Fibroblast of the aortic adventitia (primary cell): Measurements from ENCODE around the gene GMPPB. TPM values are rescaled to one million over a fixed set of nuclear protein-coding genes. Genes with fewer than 3 reads are reported as not detected.

Experiments
- DNase-seq: peaks from one replicate; pipeline ENCODE4 v3.0.0-alpha.2; 2010; ENCODE audit warnings: low read depth
- H3K4me3 ChIP-seq: 2 replicates; pipeline ENCODE4 v1.5.1; 2011; ENCODE audit warnings: low read depth, mild to moderate bottlenecking, control low read depth, low read length, moderate library complexity
- total RNA-seq: library from RNA; depleted of rRNA; stranded (reverse); fragments of >200 nt; gene quantifications from 2 replicates; pipeline ENCODE4 v1.2.3, GENCODE V29; 2012; ENCODE audit warnings: low replicate concordance
- TF ChIP-seq, protein P1 (sequence below): IDR thresholded peaks from 2 replicates; pipeline ENCODE4 v1.5.1; 2011; ENCODE audit warnings: mild to moderate bottlenecking, low read length, control low read depth, inconsistent platforms; ENCODE audit not compliant: insufficient read depth

GMPPB gene
- total RNA-seq, 1 donor = 31.0 TPM

DNA sequence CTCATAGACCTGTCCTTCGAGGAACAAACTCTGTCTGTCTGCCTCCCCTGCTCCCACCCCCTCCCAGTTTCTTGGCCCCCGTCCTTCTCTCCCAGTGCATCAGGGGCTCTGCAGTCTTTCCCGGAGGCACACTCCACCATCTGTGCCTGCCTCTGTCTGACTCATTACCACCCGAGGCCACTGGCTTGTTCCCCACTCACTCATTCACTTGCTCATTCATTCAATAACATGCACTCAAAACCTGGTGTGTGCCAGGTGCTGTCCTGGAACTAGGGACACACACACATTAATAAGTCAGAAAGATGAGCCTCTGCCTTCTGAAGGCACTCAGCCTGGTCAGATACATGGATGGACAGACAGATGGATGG lies 16.7 kb downstream of the GMPPB start:
- no peak overlapping the region for H3K4me3 ChIP-seq
- TF ChIP-seq, protein P1, sequence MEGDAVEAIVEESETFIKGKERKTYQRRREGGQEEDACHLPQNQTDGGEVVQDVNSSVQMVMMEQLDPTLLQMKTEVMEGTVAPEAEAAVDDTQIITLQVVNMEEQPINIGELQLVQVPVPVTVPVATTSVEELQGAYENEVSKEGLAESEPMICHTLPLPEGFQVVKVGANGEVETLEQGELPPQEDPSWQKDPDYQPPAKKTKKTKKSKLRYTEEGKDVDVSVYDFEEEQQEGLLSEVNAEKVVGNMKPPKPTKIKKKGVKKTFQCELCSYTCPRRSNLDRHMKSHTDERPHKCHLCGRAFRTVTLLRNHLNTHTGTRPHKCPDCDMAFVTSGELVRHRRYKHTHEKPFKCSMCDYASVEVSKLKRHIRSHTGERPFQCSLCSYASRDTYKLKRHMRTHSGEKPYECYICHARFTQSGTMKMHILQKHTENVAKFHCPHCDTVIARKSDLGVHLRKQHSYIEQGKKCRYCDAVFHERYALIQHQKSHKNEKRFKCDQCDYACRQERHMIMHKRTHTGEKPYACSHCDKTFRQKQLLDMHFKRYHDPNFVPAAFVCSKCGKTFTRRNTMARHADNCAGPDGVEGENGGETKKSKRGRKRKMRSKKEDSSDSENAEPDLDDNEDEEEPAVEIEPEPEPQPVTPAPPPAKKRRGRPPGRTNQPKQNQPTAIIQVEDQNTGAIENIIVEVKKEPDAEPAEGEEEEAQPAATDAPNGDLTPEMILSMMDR = no peak
- DNase-seq = no peak

DNA sequence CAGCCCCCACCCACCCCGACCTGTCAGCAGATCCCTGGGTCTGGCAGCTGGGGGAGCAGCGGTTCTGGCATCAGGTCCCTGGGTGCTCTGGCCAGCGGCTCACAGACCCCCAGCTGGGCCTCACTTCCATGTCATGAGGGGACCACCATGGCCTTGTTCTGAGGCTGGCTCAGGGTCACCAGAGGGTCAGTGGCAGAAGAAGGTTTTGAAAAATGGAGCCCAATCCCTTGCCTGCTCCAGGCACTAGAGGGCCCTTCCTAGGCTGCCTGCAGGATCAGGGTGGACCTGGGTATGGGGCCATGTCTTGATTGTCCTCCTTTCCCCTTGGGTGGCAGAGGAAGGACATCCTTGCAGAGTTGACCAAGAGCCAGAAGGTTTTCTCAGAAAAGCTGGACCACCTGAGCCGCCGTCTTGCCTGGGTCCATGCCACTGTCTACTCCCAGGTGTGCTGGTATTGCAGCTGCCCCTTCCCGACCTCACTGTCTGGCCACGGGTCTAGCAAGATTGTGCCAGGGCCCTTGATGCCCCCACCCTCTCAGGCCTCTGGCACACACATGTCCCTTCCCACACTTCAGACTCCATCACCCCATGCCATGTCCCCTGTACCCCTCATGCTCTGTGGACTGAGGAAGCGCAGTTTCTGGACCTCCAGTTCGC lies 17.2 kb downstream of the GMPPB start:
- DNase-seq = no peak
- TF ChIP-seq, protein P1 = no peak
- no peak overlapping the region for H3K4me3 ChIP-seq

DNA sequence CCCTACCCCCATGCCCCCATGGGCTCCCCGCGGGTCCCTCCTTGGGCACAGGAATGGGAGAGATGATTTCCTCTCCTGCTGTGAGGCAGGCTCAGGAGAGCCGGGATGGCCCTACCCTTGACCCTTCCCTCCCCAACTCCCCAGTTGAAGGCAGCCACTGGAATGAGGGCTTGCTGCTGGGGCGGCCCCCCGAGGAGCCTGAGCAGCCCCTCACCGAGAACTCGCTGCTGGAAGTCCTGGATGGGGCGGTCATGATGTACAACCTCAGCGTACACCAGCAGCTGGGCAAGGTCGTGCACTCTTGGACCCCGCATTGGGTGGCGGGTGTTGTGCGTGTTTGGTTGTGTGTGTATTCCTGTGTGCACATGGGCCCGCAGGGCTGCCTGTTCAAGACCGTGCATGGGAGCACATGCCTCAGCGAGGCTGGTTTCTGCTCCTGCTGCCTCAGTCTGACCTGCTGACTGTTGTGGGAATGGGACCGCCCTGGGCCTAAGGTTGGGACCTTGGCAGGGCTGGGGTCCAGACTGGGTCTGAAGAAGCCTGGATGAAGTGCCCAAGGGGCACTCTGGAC lies 18.3 kb downstream of the GMPPB start:
- TF ChIP-seq, protein P1 = no peak
- no peak for DNase-seq
- H3K4me3 ChIP-seq = no peak overlapping the region

DNA sequence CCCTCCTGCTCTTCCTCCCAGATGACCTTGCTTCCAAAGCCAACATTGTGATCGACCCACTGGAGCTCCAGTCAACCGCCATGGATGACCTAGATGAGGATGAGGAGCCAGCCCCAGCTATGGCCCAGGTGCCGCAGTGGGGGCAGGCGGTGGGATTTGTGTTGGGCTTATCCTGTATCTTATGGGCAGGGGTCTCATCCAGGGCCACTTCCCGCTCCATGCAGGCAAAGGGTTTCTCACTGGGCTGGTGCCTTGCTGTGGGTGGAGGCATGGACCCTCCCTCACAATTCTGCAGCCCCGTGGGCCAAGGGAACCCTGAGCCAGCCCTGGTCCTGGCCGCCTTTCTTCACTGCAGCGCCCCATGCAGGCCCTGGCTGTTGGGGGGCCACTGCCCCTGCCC lies 19.1 kb downstream of the GMPPB start:
- H3K4me3 ChIP-seq = no peak overlapping the region
- TF ChIP-seq, protein P1 = no peak
- DNase-seq = no peak

DNA sequence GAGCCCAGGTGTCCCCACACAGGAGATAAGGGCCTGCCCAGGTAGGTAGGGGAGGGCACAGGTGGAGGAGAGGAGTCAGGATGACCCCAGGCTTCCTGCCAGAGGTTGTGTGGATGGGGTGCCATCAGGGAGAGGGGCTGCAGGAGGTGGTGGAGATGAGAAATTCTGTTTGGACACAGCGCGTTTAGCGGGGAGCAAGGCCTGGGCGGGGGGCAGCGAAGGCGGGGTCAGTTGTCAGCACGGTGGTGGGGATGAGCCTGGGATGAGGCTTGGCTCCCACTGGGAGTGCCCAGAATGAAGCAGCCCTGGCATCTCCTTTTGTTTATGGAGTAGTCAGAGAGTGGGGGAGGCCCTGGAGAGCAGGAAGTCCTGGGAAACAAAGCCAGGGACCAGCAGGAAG lies 19.8 kb downstream of the GMPPB start:
- TF ChIP-seq, protein P1 = no peak
- no peak for DNase-seq
- no peak overlapping the region for H3K4me3 ChIP-seq

DNA sequence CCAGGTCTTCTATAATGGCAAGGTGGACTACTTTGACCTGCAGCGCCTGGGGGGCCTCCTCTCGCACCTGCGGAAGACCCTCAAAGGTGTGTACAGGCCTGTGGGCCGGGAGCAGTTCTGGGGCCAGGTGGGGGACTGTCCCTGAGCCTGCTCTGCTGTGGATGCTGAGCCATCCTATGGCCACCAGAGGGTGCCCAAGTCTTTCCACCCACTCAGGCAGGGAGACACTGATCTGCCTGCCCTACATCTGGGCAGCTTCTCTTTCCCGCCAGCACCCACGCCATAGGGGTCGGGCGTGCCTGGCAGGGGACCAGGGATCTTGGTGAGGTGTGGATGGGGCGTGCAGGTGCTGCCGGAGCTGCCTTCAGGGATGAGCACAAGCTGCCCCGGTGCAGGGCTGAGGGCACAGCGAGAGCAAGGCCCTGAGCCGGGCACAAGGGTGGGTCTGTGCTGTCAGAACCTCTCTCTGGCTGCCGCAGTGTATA lies 20.3 kb downstream of the GMPPB start:
- DNase-seq = peak; percentile 58
- TF ChIP-seq, protein P1 = peak; percentile 87
- H3K4me3 ChIP-seq = no peak overlapping the region
